Left forelimb (tissue), 1 donor: ENCODE measurements around the gene PSD.

Experiments
- DNase-seq: peaks from one replicate; pipeline ENCODE4 v3.0.0-alpha.2; 2018; ENCODE audit warnings: low spot score

PSD gene

DNA sequence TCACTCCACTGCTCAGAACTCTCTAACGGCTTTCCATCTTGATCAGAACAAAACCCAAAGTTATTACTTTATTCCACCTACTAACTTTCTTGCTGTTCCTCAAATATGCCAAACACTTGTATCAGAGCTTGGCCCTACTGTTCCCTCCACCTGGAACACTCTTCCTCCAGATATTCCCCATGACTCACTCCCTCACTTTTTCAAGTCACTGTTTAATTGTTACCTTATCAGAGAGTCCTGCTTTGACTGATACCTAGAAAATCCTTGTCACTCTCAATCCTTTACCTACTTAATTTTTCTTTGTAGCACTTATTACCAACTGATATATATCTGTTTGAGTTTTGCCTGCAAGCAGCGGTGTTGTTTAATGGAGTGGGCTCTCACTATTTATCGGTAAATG, 28.7 kb downstream of the PSD start:
- no peak for DNase-seq

DNA sequence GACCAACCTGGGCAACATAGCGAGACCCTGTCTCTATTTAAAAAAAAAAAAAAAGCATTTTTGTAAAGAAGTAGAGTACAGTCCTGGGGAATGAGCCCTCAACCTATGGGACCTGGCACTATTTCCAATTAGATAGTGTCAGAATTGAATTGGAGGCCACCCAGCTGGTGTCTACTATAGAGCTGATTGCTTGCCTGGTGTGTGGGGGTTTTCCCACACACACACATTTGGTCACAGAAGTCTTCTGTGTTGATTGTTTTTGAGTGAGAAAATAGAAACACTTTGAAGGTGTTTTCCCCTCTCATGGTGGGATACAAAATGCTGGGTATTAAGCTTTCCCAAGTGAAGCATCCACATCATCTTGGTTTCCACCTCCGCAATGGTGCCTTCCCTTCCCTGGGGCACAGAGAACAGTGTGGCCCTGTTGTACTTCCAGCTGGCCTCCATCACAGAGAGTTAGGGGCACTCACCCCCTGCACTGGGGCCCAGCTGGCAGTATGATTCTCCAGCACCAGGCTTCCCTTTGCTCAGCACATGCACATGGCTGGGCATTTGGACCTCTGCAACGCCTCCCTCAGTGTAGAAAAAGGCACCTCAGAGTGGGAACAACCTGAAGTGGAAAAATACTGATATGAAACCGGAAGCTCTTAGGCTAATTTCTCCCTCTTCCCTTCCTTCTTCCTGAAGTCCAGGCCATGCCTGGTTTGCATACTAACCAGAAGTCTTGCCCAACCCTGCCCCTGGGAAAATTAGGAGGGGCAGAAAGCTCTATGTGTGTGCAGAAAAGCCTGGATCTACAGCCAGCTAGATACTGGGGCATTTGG, 33.8 kb downstream of the PSD start:
- no peak for DNase-seq

GRCh38 chr10:102384053-102384452, 34.5 kb downstream of the PSD start:
- no peak for DNase-seq

GRCh38 chr10:102382871-102383270, 35.7 kb downstream of the PSD start:
- no peak for DNase-seq

DNA sequence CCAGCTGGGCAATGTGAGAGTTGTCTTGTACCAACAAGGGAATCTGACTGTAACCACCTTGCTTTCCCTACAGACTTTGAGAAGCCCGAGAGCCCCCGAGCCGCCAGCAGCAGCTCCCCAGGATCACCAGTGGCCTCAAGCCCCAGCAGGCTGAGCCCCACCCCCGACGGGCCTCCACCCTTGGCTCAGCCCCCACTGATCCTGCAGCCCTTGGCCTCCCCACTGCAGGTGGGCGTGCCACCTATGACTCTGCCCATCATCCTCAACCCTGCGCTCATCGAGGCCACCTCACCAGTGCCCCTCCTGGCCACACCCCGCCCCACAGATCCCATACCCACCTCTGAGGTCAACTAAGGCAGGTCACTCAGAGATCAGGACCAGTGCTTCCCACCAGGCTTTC, 36.6 kb downstream of the PSD start:
- DNase-seq: no peak

GRCh38 chr10:102379383-102379782, 39.2 kb downstream of the PSD start:
- no peak for DNase-seq

GRCh38 chr10:102376901-102377300, 41.7 kb downstream of the PSD start:
- DNase-seq: no peak

DNA sequence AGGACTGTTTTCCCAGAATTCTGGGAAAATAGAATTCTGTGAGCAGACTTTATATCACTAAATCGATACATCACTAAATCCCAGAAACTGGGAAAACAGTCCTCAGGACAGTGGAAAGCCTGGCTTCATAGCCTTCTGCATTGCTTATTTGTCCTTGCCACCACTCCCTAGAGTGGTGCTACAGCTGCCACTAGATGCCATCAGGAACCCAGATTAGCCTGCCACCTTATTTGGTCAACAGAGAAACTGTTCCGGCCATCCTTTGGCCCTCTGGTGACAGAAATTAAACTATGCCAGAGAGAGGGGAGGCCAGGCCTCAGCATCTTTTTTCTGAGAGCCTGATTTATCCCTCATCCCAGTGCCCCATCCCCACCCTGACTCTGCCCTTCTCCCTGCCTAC, 42.7 kb downstream of the PSD start:
- DNase-seq: no peak

DNA sequence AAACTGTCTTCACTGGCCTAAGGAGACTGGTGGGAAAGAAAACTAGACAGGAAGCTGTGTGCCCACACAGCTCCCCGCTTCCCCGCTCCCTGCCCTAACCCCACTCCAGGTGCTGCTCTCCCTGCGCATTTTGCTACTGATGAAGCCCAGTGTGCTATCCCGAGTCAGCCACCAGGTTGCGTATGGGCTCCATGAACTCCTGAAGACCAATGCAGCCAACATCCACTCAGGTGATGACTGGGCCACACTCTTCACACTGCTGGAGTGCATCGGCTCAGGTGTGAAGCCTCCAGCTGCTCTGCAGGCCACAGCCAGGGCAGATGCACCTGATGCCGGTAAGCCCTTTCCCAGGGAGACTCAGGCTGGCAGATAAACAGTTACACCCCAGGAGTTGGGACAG, 43.3 kb downstream of the PSD start:
- DNase-seq: no peak

DNA sequence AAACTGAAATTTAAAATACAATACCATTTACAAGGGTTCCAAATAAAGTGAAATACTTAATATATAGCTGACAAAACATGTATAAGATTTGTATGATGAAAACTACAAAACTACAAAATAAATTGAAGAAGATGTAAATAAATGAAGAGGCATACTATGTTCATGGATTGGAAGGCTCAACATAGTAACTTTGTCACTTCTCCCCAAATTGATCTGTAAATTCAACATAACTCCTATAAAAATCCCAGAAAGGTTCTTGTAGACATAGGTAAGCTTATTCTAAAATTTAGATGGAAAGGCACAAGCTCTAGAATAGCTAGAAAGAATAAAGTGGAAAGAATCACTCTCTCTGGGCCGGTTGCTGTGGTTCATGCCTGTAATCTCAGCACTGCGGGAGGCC, 47.3 kb downstream of the PSD start:
- no peak for DNase-seq

DNA sequence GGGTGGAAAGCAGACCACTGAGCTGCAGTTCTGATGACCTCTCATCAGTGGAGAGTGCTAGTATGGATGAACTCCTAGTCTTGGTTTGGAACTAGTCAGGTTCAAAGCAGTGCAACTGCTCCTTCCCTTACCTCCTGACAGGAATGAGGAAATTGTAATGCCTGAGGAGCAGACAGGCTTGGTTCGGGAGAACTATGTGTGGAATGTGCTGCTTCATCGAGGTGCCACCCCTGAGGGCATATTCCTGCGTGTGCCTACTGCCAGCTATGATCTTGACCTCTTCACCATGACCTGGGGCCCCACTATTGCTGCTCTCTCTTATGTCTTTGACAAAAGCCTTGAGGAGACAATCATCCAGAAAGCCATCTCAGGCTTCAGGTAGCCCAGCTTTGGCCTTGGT, 50.5 kb downstream of the PSD start:
- DNase-seq: no peak

- no peak for DNase-seq
These were observed 51.1 kb downstream of the PSD start for GRCh38 chr10:102367441-102367840.

DNA sequence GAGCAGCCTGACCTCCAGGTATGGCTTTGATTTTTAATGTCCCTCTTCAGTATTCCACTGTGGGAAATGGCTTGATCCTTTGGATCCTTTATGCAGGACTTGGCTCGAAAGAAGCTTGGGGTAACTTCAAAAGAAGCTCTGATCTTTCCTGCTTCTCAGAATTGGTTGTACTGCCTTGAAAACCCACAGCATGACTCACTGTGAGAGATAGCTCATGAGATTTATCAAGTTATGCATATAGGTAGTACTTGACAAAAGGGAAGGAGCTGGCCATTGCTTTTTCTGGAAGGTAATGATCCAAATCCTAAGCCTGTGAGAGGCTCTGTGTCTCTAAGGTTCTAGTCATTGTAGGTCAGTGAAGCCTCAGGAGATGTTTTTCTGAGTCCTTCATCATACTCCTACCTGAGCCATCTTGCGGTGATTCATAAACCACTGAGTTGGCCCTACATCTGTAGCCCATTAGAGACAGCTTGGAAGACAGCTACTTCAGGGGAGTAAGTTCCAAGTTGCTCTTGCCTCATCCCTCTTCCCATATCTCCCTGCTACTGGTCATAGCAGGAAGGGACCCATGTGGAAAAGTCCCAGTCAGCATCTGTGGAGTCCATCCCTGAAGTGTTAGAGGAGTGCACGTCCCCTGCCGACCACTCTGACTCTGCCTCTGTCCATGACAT, 59.7 kb downstream of the PSD start:
- no peak for DNase-seq

GRCh38 chr10:102354451-102354850, 64.1 kb downstream of the PSD start:
- no peak for DNase-seq
